ENCODE measurements around the gene ZNF865. TPM values are rescaled to one million over a fixed set of nuclear protein-coding genes. Genes with fewer than 3 reads are reported as not detected.

ZNF865 gene
- total RNA-seq, 1 experiment from 2014 or later: 21.7 TPM

GRCh38 chr19:55592391-55593090 lies 12.9 kb upstream of the ZNF865 start:
- ATAC-seq (no peak), DNase-seq (ENCODE audit: low spot score) (no peak)
- Mint-ChIP-seq H3K9me3 (no peaks in the 10 kb centered on the region), H3K4me1 (peaks cover 20% of the 10 kb centered on the region), H3K27me3 (ENCODE audit: low read depth) (peaks cover 9% of the 10 kb centered on the region), H3K36me3 (peaks cover 23% of the 10 kb centered on the region), H3K4me3 (no peak overlapping the region), H3K27ac (no peak overlapping the region)
- CTCF ChIA-PET: interaction anchor here (0.9 to 2.6 kb wide), 3 partner anchors 13 to 125 kb away, joined by 3 to 12 read pairs (median 3); partner anchors contain the start of gene ZNF865
- POLR2A ChIA-PET: interaction anchor here (1.7 kb wide), 1 partner anchor 13 kb away, joined by 9 read pairs; the partner anchor contains the start of gene ZNF865
- TF ChIP-seq JAZF1 (CRISPR knock-in tag; IDR thresholded peaks at IDR 0.05) (no peak), ZNF138 (CRISPR knock-in tag; conservative IDR thresholded peaks at IDR 0.05) (no peak), E2F1 (CRISPR knock-in tag; IDR thresholded peaks at IDR 0.05) (no peak), ZNF396 (CRISPR knock-in tag; IDR thresholded peaks at IDR 0.05; ENCODE audit: borderline replicate concordance) (no peak), ZNF232 (CRISPR knock-in tag; IDR thresholded peaks at IDR 0.05) (no peak), NR1H2 (CRISPR knock-in tag; IDR thresholded peaks at IDR 0.05) (no peak), FOXK1 (CRISPR knock-in tag; IDR thresholded peaks at IDR 0.05) (no peak), ZNF121 (CRISPR knock-in tag; IDR thresholded peaks at IDR 0.05) (no peak), HMGA2 (CRISPR knock-in tag; IDR thresholded peaks at IDR 0.05) (no peak), HMGXB4 (CRISPR knock-in tag; IDR thresholded peaks at IDR 0.05) (no peak), CBFB (CRISPR knock-in tag; IDR thresholded peaks at IDR 0.05; ENCODE audit: low read depth) (no peak), NR2C2 (CRISPR knock-in tag; IDR thresholded peaks at IDR 0.05) (no peak), IRF1 (CRISPR knock-in tag; IDR thresholded peaks at IDR 0.05) (no peak), EMX1 (CRISPR knock-in tag; IDR thresholded peaks at IDR 0.05) (no peak), TEAD1 (CRISPR knock-in tag; IDR thresholded peaks at IDR 0.05) (no peak), ZNF219 (CRISPR knock-in tag; IDR thresholded peaks at IDR 0.05; ENCODE audit: borderline replicate concordance) (no peak), ZMAT4 (CRISPR knock-in tag; IDR thresholded peaks at IDR 0.05) (no peak), TEAD4 (CRISPR knock-in tag; IDR thresholded peaks at IDR 0.05) (no peak)
- TF ChIP-seq, protein P1, sequence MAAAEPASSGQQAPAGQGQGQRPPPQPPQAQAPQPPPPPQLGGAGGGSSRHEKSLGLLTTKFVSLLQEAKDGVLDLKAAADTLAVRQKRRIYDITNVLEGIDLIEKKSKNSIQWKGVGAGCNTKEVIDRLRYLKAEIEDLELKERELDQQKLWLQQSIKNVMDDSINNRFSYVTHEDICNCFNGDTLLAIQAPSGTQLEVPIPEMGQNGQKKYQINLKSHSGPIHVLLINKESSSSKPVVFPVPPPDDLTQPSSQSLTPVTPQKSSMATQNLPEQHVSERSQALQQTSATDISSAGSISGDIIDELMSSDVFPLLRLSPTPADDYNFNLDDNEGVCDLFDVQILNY (CRISPR knock-in tag; IDR thresholded peaks at IDR 0.05): no peak
- TF ChIP-seq, protein P2, sequence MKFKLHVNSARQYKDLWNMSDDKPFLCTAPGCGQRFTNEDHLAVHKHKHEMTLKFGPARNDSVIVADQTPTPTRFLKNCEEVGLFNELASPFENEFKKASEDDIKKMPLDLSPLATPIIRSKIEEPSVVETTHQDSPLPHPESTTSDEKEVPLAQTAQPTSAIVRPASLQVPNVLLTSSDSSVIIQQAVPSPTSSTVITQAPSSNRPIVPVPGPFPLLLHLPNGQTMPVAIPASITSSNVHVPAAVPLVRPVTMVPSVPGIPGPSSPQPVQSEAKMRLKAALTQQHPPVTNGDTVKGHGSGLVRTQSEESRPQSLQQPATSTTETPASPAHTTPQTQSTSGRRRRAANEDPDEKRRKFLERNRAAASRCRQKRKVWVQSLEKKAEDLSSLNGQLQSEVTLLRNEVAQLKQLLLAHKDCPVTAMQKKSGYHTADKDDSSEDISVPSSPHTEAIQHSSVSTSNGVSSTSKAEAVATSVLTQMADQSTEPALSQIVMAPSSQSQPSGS (CRISPR knock-in tag; IDR thresholded peaks at IDR 0.05; ENCODE audit: borderline replicate concordance, low read depth): no peak
